ENCODE results near the gene TEX19.
A peak's percentile ranks its signal among the peaks of the same experiment; 100 is the strongest.
"Not testable (repeated sequence)": the region's sequence is repeated elsewhere in the genome, so short reads cannot be mapped to it uniquely, and the experiment has no call there.

The TEX19 gene

DNA sequence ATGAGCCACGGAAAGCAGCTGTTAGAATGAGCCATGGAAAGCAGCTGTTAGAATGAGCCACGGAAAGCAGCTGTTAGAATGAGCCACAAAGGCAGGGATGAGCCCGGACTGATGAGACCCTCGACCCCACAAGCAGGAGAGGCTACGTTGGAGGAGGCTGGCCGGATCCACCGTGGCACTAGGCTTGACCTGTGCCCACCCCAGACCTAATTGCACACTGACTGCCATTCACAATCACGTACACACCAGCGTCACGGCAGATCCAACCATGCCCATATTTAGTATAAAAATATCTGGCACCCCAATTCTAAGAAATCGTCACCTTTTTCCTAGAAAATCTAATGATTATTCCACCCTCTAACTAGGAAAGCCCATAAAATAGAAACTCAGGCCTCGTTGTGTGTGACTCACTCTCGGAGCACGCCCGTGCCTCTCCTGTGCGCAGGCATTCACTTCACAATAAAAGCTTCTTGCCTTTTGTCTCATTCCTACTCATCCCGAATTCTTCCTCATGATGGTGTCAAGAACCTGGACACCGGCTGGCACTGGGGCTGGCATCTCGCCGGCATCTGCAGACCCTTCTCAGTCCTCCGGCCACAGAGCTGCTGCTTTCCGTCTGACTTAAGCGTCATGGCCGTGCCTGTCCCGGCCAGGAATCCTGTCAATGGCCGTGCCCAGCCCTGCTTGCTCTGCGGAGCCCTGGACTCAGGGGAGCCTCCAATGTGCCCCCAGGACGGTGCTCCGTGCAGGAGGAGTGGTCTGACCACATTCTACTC is 20.0 kb upstream of the TEX19 start:
- peak; percentile 36 for DNase-seq (ENCODE audit: low read depth)

DNA sequence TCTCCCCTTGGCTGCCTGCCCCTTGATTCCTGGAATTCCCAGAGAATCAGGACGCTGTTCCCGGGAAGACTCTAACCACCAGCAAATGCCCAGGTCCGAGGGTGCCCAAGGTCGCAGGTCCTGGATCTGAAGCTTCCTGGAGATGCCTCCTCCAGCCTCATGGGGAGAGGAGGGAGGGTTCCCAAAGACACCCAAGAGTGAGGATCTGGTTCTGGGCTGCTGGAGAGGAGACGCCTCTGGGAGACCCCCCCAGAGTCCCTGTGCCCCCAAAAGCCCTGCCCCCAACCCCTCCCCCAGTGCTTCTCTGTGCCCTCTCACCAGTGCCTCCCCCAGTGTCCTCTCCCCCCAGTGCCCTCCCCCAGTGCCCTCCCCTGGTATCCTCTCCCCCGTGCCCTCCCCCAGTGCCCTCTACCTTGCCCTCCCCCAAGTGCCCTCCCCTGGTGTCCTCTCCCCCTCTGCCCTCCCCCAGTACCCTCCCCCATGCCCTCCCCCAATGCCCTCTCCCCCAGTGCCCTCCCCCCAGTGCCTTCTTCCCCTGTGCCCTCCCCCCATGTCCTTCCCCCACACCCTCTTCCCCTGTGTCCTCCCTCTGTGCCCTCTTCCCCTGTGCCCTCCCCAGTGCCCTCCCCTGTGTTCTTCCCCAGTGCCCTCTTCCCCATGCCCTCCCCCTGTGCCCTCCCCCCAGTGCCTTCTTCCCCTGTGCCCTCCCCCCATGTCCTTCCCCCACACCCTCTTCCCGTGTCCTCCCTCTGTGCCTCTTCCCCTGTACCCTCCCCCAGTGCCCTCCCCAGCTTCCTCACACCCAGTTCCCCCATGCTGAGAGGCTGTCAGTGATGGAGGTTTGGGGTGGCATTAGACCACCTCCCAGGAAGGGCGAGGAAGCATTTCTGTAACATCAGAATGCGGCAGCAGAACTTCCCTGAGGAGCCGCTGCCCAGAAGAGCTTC is 19.1 kb upstream of the TEX19 start:
- DNase-seq (ENCODE audit: low read depth), result no peak

DNA sequence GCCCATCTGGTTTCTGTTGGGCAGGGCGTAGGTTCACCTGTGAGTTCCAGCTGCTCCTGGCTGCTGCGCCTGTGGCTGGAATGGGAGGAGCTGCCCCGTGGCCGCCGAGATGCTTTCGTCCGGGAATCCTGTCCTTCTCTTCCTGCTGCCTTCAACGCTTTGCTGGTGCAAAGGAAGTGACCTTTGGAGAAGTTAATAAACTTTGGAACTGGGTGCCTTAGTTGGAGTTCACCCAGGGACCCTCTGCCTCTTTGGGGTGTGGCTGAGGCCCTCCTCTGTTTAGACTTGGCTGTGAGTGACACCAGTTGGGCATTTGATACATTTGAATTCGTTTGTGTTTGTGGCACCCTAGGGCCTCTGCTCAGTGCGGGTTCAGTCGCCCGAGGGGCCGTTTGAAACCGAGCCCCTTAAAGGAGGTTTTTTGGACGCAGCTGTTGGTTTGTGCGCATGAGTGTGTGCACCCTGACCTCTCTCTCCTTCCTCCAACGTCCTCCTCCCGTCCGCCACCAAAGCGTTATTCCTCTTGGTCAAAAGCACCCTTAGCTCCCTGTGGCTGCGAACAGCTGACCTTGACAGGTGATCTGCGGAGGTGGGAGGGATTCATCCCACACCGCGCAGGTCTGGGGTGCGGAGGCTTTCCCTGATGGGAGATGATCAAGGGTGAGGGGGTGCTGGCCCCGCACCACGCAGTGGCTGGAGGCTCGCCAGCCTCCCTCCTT is 16.5 kb upstream of the TEX19 start:
- no peak for DNase-seq (ENCODE audit: low read depth)

DNA sequence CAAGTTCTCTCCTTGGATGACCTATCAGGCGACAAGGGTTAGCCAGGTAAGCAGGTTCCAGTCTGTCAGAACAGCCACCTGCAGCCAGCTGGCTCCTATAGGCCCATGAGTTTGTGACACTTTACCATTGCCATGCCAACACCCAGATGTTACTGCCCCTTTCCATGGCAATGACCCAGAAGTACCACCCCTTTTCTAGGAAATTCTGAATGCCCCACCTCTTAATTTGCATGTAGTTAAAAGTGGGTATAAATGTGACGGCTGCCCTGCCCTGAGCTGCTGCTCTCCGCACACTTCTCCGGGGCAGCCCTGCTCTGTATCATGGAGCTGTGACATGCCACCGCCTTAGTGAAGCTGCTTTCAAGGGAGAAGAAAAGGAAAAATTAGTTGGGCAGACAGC is 15.5 kb upstream of the TEX19 start:
- DNase-seq (ENCODE audit: low read depth), result no peak

DNA sequence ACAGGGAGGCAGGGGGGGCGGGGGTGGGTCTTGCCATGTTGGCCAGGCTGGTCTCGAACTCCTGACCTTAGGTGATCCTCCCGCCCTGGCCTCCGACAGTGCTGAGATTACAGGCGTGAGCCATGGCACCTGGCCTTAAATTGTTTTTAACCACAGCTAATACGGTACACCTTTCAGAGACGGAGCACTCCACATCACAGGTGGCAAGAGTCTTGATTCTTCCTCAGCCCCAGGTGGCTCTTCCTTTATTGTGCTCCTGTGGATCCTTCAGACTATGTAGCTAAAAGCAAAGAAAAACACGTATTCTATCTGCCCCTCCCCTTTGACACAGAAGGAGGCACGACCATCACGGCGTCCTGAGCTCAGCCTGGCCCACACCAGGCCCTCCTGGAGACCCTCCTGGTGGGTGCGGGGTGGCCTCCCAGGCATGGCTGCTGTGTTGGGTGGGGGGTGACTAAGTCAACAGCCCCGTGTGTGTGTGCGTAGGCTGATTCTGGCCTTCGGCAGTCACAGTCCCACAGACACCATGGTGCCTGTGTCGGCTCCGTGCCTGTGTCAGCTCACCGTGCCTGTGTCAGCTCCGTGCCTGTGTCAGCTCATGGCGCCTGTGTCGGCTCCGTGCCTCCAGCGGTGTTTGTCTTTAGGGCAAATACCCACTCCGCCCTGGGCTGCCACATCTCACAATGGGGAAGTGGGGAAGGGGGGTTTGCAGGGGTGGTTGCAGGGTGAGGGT is 14.7 kb upstream of the TEX19 start:
- DNase-seq (ENCODE audit: low read depth), result no peak

DNA sequence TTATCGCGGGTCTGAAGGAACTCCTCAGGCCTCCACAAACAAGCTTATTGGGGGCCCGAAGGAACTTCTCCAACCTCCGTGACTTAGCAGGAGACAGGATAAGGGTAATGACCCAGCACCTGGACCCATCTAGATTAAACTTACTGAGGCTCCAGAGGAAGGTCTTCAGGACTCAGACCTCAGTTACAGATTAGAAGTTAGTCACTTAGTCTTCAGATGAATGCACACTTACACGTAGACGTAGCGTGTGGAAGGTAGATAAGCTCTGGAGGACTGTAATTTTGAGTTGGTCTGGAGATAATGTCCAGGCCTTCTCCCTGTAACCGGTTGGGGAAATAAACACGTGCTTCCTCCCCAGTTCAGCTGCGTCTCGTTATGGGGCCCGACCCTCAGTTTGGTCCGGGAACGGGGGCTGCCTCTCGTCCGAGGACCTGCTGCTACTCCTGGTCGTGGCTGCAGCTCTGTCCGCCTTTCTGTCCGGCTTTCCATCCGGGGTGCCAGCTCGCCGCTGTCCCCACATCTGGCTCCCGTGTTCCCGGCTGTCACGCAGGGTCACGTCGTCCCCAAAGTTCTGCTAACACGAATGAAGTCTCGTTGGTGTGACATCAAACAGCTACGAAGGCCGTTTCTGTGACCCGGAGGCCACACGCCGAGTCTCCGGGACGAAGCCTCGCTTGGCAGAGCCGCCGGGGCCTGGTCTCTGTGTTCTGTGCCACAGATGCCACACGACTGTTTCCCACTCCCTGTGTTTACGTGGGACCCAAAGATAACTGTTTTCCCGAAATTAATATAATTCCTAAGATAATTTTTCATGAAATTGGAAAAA is 13.7 kb upstream of the TEX19 start:
- DNase-seq (ENCODE audit: low read depth), result no peak

DNA sequence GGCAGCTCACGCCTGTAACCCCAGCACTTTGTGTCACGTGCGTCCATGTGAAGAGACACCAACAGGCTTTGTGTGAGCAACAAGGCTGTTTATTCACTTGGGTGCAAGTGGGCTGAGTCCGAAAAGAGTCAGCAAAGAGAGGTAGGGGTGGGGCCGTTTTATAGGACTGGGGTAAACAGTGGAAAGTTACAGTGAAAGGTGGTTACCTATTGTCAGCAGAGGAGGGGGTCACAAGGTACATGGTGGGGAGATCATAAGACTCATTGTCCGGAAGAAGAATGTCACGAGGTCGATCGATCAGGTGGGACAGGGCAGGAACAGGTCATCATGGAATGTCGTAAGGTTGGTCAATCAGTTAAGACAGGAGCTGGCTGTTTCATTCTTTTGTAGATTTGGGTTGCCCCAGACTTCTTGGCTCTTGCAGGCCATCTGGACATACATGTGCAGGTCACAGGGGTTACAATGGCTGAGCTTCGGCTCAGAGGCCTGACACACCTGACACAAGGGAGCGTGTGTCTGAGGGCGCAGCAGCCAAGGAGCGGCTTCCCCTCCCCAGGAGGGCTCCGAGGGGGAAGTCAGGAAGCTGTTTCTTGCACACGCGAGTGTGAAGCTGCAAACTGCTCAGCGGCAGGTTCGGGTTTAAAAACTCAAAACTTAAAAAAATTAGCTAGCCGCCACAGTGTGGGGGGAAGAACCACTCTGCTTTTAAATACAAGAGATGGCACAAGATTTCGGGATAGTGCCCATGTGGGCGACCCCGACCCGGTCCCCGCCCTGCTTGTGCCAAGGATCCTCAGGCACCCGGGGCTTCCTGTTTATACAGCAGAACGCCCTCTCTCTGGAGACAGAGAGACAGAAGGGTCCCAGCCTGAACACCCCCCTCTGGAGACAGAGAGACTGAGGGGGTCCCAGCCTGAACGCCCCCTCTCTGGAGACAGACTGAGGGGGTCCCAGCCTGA is 12.4 kb upstream of the TEX19 start:
- no peak for DNase-seq (ENCODE audit: low read depth)

DNA sequence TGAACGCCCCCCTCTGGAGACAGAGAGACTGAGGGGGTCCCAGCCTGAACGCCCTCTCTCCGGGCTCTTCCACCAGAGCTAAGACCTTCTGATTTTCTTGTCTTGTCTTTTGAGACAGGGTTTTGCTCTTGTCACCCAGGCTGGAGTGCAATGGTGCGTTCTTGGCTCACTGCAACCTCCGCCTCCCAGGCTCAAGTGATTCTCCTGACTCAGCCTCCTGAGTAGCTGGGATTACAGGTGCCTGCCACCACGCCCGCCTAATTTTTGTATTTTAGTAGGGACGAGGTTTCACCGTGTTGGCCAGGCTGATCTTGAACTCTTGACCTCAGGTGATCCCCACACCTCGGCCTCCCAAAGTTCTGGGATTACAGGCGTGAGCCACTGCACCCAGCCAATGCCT is 11.1 kb upstream of the TEX19 start:
- DNase-seq (ENCODE audit: low read depth), result not testable (repeated sequence)

DNA sequence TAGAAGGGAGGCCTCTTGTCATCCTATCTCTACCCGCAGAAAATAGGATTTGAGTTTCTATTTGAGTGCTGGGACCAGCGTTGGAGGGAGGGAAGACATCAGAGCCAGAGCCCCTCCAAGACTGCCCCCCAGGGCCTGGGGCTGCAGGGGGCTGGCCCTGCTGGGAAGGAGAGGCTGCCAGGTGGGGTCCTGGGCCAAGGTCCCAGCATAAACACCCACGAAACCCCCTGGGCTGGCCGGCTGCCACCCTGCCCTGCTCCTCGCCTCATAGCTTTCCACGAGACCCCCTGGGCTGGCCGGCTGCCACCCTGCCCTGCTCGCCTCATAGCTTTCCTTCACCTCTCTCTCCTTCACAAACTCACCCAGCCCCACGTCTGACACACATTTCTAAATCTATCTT is 10.6 kb upstream of the TEX19 start:
- no peak for DNase-seq (ENCODE audit: low read depth)

DNA sequence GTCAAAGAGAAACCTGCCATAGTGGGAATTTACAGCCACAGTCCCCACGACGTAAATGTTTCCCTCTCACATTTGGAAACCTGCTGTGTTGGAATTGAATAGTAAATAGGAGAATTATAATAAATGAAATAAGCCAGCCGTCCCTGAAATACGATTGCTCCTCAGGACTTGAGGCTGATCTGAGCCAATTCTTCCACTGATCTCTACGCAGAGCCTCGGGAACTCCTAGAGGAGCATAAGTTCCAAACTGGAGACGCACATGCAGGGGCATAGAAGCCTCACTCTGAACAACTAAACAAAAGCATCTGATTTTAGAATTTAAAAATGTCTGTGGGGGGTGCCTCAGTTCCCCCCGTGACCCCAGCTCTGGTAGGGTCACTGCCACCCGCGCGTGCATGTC is 10.2 kb upstream of the TEX19 start:
- no peak for DNase-seq (ENCODE audit: low read depth)

DNA sequence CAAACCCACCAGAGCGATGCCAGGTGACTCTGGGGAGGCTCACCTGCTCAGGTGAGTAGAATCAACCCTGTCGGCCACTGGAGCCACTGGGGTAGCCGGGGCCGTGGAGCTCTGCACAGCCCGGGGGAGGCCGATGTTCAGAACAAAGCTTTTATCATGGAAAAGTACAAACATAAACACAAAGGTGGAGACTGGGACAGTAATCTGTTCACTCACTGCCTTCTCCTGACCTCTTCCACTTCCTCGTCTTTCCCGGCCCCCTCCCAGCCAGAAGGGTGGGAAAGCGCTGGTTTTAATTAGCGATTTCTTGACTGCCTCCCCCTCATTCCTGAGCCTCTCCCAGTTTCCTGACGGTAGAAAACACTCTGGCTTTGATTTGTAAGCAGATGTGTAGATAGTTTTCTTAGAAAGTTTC is 9.8 kb upstream of the TEX19 start:
- DNase-seq (ENCODE audit: low read depth), result peak; percentile 37

DNA sequence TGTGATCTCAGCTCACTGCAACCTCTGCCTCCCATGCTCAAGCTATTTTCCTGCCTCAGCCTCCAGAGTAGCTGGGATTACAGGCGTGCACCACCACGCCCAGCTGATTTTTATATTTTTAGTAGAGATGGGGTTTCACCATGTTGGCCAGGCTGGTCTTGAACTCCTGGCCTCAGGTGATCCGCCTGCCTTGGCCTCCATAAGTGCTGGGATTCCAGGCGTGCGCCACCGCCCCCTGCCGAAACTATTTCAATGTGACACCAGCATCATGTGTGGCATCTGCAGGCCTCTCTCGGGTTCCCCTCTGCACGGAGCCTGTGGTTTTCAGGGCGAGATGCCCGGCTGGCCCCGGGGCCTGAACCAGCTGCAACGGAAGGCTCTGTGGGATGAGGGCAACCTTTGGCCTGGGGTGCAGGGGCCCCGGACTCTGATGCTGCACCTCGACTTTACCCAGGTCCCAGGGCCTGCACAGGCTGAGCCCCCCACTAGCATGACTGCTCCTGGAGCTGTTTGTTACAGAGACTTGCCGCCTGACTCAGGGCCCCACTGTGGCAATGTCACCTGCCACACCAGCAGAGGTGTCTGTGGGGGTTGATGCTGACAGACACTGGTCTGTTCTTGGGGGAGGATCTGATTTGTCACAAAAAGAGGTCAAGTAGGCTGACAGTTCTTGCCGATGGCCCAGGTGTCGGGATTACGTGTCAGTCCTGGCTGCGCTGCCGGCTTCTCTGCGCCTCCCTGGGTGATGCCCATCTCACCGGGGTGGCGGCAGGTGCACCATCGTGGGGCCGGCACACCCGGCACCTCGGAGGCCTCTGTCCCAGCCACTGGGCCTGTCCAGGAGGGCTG is 8.6 kb upstream of the TEX19 start:
- DNase-seq (ENCODE audit: low read depth), result no peak

DNA sequence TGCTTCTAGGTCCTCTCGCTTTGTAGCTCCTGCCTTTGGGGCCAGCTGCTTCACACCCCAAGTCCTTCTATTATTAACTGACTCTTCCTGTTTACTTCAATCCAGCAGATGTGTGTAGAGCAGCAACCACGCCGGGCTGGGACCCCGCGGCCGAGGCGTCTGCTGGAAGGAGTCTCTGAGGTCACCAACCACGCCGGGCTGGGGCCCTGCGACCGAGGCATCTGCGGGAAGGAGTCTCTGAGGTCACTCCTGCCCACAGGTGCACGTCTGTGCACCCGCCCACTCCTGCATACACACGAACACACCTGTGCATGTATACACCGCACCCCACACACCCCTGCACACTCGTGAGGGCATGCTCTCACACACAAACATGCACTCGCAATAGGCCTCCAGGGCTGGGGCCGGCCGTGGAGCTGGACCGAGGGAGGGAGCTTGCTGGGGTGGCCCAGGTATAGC is 7.8 kb upstream of the TEX19 start:
- no peak for DNase-seq (ENCODE audit: low read depth)

DNA sequence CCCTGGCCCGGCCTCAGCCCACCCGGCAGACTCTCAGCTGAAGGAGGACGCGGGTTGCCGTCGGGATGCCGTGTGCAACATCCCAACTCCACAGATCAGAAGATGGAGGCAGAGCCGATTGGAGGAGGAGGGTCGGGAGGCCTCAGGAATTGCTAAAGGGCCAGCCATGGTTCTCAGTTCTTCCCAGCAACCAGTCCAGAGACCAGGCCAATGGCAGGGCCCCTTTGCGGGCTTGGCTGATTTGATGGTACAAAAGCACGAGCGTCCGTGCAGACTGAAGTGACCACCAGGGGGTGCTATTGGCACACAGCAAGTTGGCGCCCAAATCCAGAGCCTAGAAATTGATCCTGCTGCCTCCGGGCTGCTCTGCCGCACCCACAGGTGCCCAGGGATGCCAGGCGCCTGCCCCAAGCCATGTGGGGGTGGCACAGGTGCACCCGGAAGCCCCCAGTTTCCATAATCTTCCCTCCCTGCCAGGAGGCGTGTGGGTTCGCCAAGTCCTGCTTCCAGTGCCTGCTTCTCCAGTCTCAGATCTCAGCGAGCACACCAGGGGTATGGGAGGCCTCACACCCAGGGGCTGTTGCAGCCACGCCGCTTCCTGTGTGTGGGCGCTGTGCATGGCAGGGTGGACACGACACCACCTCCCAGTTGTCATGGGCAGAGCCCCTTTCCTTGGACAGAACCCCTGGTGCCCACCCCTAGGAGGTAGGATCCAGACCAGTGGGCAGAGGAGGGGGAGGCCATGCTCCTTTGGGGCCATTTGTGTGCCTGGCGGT is 7.1 kb upstream of the TEX19 start:
- DNase-seq (ENCODE audit: low read depth), result peak; percentile 77

DNA sequence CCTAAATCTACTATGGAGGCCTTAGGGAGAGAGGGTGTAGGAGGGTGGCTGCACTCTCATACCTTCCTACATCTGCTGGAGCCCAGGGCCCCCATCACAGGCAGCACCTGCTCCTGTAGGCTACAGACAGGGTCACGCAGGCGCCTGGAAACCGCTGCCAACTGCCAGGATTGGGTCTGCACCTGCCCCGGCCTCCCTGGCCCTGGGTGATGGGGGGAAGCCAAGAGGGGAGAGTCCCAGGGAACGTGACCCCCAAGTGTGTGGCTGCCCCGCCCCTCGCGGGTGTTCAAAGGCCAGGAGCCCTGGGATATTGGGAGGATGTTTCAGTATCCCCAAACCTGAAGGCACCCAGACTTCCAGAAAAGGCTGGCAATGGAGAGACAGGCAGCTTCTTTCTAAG is 5.6 kb upstream of the TEX19 start:
- no peak for DNase-seq (ENCODE audit: low read depth)

DNA sequence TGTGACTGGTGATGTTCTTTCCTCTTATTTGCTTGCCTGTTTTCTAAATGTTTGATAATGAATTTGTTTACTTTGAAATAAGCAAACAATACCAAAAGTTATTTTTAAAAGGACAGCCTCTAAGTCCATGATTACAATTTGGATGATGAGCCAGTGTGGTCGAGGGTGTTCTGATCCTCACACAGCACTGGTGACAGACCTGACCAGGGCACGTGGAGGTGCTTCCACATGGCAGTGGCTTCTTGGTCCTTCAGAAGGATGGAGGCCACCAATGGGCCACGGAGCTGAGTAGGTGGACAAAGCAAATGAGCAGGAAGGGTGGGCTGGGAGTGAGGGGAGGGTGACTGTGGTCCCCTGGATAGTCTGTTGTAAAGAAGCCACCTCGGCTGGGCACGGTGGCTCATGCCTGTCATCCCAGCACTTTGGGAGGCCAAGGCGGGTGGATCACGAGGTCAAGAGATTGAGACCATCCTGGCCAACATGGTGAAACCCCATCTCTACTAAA is 4.2 kb upstream of the TEX19 start:
- DNase-seq (ENCODE audit: low read depth), result no peak

DNA sequence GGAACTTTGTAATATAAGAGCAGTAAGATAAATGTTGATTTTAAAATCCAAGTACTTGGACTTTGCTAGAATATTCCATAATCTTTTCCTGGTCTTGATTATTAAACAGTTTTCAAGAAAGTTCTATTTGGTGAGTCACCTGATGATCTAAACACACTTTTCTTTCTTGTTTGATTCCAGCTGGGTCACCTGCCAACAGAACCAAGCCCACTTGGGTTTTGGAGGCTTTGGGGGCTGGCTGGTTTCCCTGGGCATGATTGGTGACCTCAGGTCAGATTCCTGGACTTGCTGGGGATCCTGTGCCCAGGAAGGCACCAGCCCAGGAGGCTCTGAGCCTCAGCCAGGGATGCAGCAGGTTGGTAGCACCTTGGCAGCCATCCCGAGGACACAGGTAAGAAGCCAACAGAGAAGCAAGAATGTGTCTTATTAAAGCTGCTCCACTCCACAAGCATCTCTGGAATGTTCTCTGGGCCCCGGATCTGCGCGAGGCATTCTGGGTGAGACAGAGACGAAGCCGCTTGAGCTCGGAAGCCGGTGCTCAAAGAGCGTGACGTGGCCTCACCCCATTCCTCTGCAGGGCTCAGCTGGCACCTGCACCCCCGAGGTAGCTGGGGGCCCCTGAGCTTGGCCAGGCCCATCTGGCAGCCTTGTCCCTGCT is 3.1 kb upstream of the TEX19 start:
- DNase-seq (ENCODE audit: low read depth), result no peak

All from fibroblast of the conjunctiva (primary cell).